ENCODE results near the gene SLC35G1.

SLC35G1 gene

GRCh38 chr10:93865794-93866425, 27.9 kb upstream of the SLC35G1 start:
- Histone ChIP-seq H3K4me3 (ENCODE audit: low read length) (no peak overlapping the region), H3K9me3 (ENCODE audit: insufficient read depth, low read depth, low read length) (peaks cover 9% of the 10 kb centered on the region; the same call in 1 of the 2 replicates), H3K27ac (ENCODE audit: low read length) (no peak overlapping the region), H3K27me3 (ENCODE audit: insufficient read depth, low read length) (no peaks in the 10 kb centered on the region), H3K36me3 (ENCODE audit: insufficient read depth, low read depth, low read length) (no peaks in the 10 kb centered on the region), H3K4me1 (ENCODE audit: insufficient read depth, low read length) (no peaks in the 10 kb centered on the region), H3K9ac (ENCODE audit: low read depth, low read length) (no peak overlapping the region)

- Histone ChIP-seq H3K4me1 (ENCODE audit: insufficient read depth, low read length) (no peaks in the 10 kb centered on the region), H3K4me3 (ENCODE audit: low read length) (no peak overlapping the region), H3K9ac (ENCODE audit: low read depth, low read length) (no peak overlapping the region), H3K27me3 (ENCODE audit: insufficient read depth, low read length) (no peaks in the 10 kb centered on the region), H3K36me3 (ENCODE audit: insufficient read depth, low read depth, low read length) (no peaks in the 10 kb centered on the region), H3K9me3 (ENCODE audit: insufficient read depth, low read depth, low read length) (no peaks in the 10 kb centered on the region), H3K27ac (ENCODE audit: low read length) (no peak overlapping the region)
These were observed 26.3 kb upstream of the SLC35G1 start for GRCh38 chr10:93867525-93867924.

- no peak overlapping the region for H3K4me3 ChIP-seq (ENCODE audit: low read length)
- H3K27ac ChIP-seq (ENCODE audit: low read length) = no peak overlapping the region
- no peaks in the 10 kb centered on the region for H3K36me3 ChIP-seq (ENCODE audit: insufficient read depth, low read depth, low read length)
- H3K9ac ChIP-seq (ENCODE audit: low read depth, low read length) = no peak overlapping the region
- H3K27me3 ChIP-seq (ENCODE audit: insufficient read depth, low read length) = no peaks in the 10 kb centered on the region
- H3K9me3 ChIP-seq (ENCODE audit: insufficient read depth, low read depth, low read length) = no peaks in the 10 kb centered on the region
- H3K4me1 ChIP-seq (ENCODE audit: insufficient read depth, low read length) = peaks cover 5% of the 10 kb centered on the region; the same call in 1 of the 2 replicates
These were observed 22.0 kb upstream of the SLC35G1 start for GRCh38 chr10:93871671-93872204.

GRCh38 chr10:93872375-93873158, 21.2 kb upstream of the SLC35G1 start:
- Histone ChIP-seq H3K27ac (ENCODE audit: low read length) (no peak overlapping the region), H3K4me1 (ENCODE audit: insufficient read depth, low read length) (peaks cover 5% of the 10 kb centered on the region; the same call in 1 of the 2 replicates), H3K9me3 (ENCODE audit: insufficient read depth, low read depth, low read length) (no peaks in the 10 kb centered on the region), H3K27me3 (ENCODE audit: insufficient read depth, low read length) (no peaks in the 10 kb centered on the region), H3K4me3 (ENCODE audit: low read length) (no peak overlapping the region), H3K9ac (ENCODE audit: low read depth, low read length) (no peak overlapping the region), H3K36me3 (ENCODE audit: insufficient read depth, low read depth, low read length) (no peaks in the 10 kb centered on the region)

- Histone ChIP-seq H3K9me3 (ENCODE audit: insufficient read depth, low read depth, low read length) (no peaks in the 10 kb centered on the region), H3K4me1 (ENCODE audit: insufficient read depth, low read length) (peaks cover 5% of the 10 kb centered on the region; the same call in 1 of the 2 replicates), H3K4me3 (ENCODE audit: low read length) (no peak overlapping the region), H3K36me3 (ENCODE audit: insufficient read depth, low read depth, low read length) (no peaks in the 10 kb centered on the region), H3K27ac (ENCODE audit: low read length) (no peak overlapping the region), H3K9ac (ENCODE audit: low read depth, low read length) (no peak overlapping the region), H3K27me3 (ENCODE audit: insufficient read depth, low read length) (no peaks in the 10 kb centered on the region)
These were observed 20.2 kb upstream of the SLC35G1 start for GRCh38 chr10:93873420-93874115.

GRCh38 chr10:93874309-93875031, 19.3 kb upstream of the SLC35G1 start:
- Histone ChIP-seq H3K9ac (ENCODE audit: low read depth, low read length) (no peak overlapping the region), H3K27me3 (ENCODE audit: insufficient read depth, low read length) (no peaks in the 10 kb centered on the region), H3K27ac (ENCODE audit: low read length) (no peak overlapping the region), H3K4me1 (ENCODE audit: insufficient read depth, low read length) (peaks cover 5% of the 10 kb centered on the region; the same call in 1 of the 2 replicates), H3K9me3 (ENCODE audit: insufficient read depth, low read depth, low read length) (no peaks in the 10 kb centered on the region), H3K36me3 (ENCODE audit: insufficient read depth, low read depth, low read length) (no peaks in the 10 kb centered on the region), H3K4me3 (ENCODE audit: low read length) (no peak overlapping the region)

GRCh38 chr10:93875032-93875358, 18.8 kb upstream of the SLC35G1 start:
- H3K4me3 ChIP-seq (ENCODE audit: low read length) = no peak overlapping the region
- no peak overlapping the region for H3K27ac ChIP-seq (ENCODE audit: low read length)
- H3K9ac ChIP-seq (ENCODE audit: low read depth, low read length) = no peak overlapping the region
- H3K4me1 ChIP-seq (ENCODE audit: insufficient read depth, low read length) = peaks cover 5% of the 10 kb centered on the region; the same call in 1 of the 2 replicates
- H3K9me3 ChIP-seq (ENCODE audit: insufficient read depth, low read depth, low read length) = no peaks in the 10 kb centered on the region
- no peaks in the 10 kb centered on the region for H3K36me3 ChIP-seq (ENCODE audit: insufficient read depth, low read depth, low read length)
- H3K27me3 ChIP-seq (ENCODE audit: insufficient read depth, low read length) = no peaks in the 10 kb centered on the region

GRCh38 chr10:93876381-93876780, 17.4 kb upstream of the SLC35G1 start:
- no peaks in the 10 kb centered on the region for H3K27me3 ChIP-seq (ENCODE audit: insufficient read depth, low read length)
- H3K36me3 ChIP-seq (ENCODE audit: insufficient read depth, low read depth, low read length) = no peaks in the 10 kb centered on the region
- no peak overlapping the region for H3K27ac ChIP-seq (ENCODE audit: low read length)
- peaks cover 5% of the 10 kb centered on the region; the same call in 1 of the 2 replicates for H3K4me1 ChIP-seq (ENCODE audit: insufficient read depth, low read length)
- H3K4me3 ChIP-seq (ENCODE audit: low read length) = no peak overlapping the region
- no peaks in the 10 kb centered on the region for H3K9me3 ChIP-seq (ENCODE audit: insufficient read depth, low read depth, low read length)
- no peak overlapping the region for H3K9ac ChIP-seq (ENCODE audit: low read depth, low read length)

- Histone ChIP-seq H3K27ac (ENCODE audit: low read length) (no peak overlapping the region), H3K4me3 (ENCODE audit: low read length) (no peak overlapping the region), H3K36me3 (ENCODE audit: insufficient read depth, low read depth, low read length) (no peaks in the 10 kb centered on the region), H3K27me3 (ENCODE audit: insufficient read depth, low read length) (no peaks in the 10 kb centered on the region), H3K9me3 (ENCODE audit: insufficient read depth, low read depth, low read length) (no peaks in the 10 kb centered on the region), H3K4me1 (ENCODE audit: insufficient read depth, low read length) (no peaks in the 10 kb centered on the region), H3K9ac (ENCODE audit: low read depth, low read length) (no peak overlapping the region)
These were observed 14.5 kb upstream of the SLC35G1 start for GRCh38 chr10:93879273-93879672.

- H3K36me3 ChIP-seq (ENCODE audit: insufficient read depth, low read depth, low read length) = no peaks in the 10 kb centered on the region
- peak overlapping the region; percentile 82 for H3K4me3 ChIP-seq (ENCODE audit: low read length)
- H3K9me3 ChIP-seq (ENCODE audit: insufficient read depth, low read depth, low read length) = no peaks in the 10 kb centered on the region
- H3K27me3 ChIP-seq (ENCODE audit: insufficient read depth, low read length) = peaks cover 32% of the 10 kb centered on the region
- H3K9ac ChIP-seq (ENCODE audit: low read depth, low read length) = peak overlapping the region; percentile 79
- H3K4me1 ChIP-seq (ENCODE audit: insufficient read depth, low read length) = peaks cover 16% of the 10 kb centered on the region; the same call in 1 of the 2 replicates
- H3K27ac ChIP-seq (ENCODE audit: low read length) = no peak overlapping the region
These were observed 969 bp downstream of the SLC35G1 start for GRCh38 chr10:93894516-93895378.
